Activated CD4-positive, CD25-positive, alpha-beta regulatory T cell treated with anti-CD3 and anti-CD28 coated beads, Interleukin-2, amount 50 U/mL, for 24 hours (primary cell): ENCODE results near the gene BHLHE40.
"Not testable (repeated sequence)": the region's sequence is repeated elsewhere in the genome, so short reads cannot be mapped to it uniquely, and the experiment has no call there.

Source experiments
- ATAC-seq, 2 donors: fragments of 150-1000 bp; cut with Tn5 transposase; one replicate each; pipeline ENCODE4 v1.10.0; 2021; ENCODE audit warnings: mild to moderate bottlenecking in 1 of 2, moderate library complexity in 1 of 2

BHLHE40 gene

GRCh38 chr3:4979428-4980228 lies at the start of gene BHLHE40:
BHLHE40 (plus strand) TSS chr3:4979437; CDS start chr3:4979719, 282 bp downstream.
- peak; percentile 19 to 29 for ATAC-seq

DNA sequence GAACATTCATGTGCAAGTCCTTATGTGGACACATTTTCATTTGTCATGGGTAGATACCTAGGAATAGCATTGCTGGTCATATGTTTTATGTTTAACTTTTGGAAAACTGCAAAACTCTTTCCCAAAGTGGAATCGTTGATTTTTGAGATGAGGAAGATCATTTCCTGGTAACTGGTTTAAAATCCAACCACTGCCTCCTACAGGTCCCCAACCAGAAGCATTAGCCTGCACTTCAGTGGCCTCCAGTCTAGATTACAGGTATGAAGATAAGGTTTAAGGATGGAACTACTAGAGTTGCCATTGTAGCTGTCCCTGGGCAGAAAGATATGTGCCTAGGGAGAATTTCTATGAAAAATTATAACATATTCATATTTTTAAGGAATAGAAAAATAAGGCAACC lies 48.7 kb upstream of the BHLHE40 start:
- no peak for ATAC-seq

- no peak for ATAC-seq
These were observed 45.2 kb upstream of the BHLHE40 start for GRCh38 chr3:4934050-4934449.

GRCh38 chr3:4935347-4935746 lies 43.9 kb upstream of the BHLHE40 start:
- ATAC-seq, result no peak

DNA sequence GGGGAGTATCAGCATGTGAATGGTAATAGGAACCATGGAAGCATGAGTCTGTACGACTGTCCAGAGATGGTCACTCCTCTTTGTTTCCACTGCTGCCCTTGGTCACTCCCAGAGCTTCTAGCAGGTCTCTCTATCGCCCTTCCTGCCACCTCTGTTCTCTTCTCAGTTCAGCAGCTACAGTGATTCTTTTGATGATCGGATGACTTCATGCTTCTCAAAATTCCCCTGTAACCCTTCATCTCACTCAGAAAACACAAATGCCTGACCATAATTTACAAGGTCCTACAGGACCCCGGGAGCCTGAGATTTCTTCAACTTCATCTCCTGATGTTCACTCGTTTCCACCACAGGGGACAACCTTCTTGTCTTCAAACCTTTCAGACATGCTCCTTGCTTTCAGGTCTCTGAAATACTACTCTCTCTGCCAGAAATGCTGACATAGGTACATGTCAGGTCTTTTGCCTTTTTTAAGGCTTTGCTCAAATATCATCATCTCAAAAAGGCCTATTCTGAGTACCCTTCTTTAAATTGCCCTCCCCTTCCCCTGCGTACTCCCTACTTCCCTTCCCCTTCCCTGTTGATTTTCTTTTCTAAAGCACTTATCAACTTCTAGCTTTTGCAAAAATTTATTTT lies 42.1 kb upstream of the BHLHE40 start:
- no peak for ATAC-seq

- ATAC-seq, result no peak
These were observed 40.8 kb upstream of the BHLHE40 start for GRCh38 chr3:4938281-4938982.

DNA sequence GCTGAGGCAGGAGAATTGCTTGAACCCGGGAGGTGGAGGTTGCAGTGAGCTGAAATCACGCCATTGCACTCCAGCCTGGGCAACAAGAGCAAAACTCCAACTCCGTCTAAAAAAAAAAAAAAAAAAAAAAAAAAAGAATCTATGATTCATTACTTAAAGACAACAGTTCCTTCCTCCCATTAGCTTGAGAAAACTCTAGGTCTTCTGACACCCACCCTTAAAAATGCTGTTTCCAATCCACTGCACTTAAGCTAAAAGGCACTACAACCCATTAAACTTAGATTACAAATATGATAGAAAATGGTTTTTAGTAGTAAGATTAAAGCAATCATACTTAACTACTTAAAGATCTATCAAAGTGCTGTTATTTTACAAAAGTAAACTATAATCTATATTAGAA lies 40.0 kb upstream of the BHLHE40 start:
- no peak for ATAC-seq

- ATAC-seq, result no peak
These were observed 38.3 kb upstream of the BHLHE40 start for GRCh38 chr3:4940985-4941384.

GRCh38 chr3:4943549-4943948 lies 35.7 kb upstream of the BHLHE40 start:
- ATAC-seq, result no peak

DNA sequence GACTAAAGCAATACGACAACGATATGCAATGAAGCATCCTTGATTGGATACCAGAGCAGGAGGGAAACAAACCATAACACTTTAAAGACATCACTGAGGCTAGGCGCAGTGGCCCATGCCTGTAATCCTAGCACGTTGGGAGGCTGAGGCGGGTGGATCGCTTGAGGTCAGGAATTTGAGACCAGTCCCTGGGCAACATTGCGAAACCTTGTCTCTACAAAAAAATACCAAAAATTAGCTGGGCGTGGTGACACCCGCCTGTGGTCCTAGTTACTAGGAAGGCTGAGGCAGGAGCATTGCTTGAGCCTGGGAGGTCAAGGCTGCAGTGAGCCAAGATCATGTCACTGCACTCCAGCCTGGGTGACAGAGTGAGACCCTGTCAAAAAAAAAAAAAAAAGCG lies 33.9 kb upstream of the BHLHE40 start:
- ATAC-seq, result no peak

DNA sequence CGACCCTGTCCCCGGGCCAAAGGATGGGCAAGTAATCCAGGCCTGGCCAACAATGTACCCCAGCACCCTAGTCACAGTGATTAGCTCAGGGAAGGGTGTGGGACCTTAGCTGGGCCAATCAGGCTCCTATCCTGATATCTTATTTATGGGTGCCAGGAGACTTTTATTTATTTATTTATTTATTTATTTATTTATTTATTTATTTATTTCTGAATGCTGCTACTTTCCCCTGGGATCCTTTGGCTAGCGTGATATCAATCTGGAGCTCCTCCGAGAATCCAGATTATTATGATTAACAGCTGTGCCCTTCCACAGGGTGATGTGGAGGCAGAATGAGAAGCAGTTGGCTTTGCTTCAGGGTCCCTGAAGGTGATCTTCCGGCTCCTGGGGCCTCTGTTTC lies 32.2 kb upstream of the BHLHE40 start:
- ATAC-seq, result no peak

GRCh38 chr3:4948395-4948794 lies 30.8 kb upstream of the BHLHE40 start:
- ATAC-seq, result no peak

- ATAC-seq, result no peak
These were observed 30.2 kb upstream of the BHLHE40 start for GRCh38 chr3:4949004-4949403.

DNA sequence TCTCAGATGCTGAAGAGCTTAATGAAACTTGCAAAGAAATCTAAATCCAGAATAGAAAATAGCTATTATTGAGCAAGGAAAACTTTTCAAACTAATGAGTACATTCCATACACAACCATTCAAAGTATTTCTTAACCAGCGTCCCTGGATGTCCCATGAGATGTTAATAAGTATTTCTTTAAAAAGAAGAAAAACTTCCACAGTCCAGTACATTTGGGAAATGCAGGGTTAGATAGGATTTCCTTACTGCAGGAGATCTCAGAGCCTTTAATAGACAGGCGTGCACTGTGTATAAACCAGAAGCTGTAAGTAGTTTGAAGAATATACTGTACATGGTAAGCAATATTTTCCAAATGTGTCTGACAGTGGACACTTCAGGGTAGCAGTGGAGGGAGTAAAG lies 29.6 kb upstream of the BHLHE40 start:
- ATAC-seq, result no peak

- no peak for ATAC-seq
These were observed 28.9 kb upstream of the BHLHE40 start for GRCh38 chr3:4950351-4950784.

- no peak for ATAC-seq
These were observed 28.3 kb upstream of the BHLHE40 start for GRCh38 chr3:4950948-4951347.

DNA sequence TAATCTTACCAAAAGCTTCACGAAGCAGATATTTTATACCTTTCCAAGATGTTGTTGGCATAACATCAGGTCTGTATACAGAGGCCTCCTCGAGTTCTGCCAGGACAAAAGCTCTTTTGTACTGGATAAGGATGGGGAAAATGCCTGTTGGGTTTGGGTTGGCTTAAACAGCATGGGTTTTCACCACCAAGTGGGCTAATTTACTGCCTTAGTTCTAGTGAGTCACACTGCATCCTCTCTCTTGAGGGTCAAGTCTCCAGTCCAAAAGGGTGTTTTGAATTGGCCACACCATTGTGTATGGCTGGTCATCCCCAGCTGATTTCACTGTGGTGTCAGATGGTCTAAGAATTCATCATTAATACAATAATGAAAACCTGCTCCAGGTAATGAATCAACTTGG lies 26.1 kb upstream of the BHLHE40 start:
- ATAC-seq, result no peak

GRCh38 chr3:4954256-4955000 lies 24.8 kb upstream of the BHLHE40 start:
- no peak for ATAC-seq

- no peak for ATAC-seq
These were observed 23.1 kb upstream of the BHLHE40 start for GRCh38 chr3:4956099-4956498.

DNA sequence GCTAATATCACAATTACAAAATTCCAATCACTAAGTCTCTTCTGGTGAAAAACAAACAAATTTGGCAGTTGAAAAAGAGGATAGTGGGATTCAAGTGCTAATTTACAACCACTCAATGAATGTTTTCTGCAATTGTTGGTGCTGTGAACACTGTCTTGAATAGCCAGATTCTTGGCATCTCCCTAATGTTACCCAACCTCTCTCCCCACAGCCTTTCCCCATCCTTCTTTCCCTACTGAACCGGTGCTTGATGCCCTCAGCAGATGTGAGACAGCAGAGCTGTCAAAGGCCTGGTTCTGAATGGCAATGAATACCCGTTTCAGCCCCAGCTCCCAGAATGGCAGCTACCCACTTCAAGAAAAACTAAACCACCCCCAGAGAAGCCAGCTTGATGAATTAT lies 22.5 kb upstream of the BHLHE40 start:
- ATAC-seq, result no peak

DNA sequence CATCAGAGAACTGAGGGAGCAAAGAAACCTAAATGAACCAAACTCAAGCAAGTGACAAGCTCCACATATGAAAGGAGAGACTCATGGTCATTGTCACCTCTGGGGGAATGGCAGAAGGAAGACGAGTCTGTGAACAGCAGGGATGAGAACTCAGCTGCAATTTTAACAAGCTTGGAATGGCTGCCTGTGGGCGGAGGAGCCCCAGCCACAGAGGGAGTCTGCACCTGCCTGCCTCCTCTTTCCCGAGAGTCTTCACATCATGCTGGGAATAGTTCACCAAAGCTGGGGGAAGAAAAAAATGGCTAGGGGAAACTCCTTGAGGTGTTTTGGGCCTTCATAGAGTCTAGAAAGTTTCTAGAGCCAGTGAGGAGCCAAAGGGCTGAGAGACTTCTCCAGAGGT lies 21.3 kb upstream of the BHLHE40 start:
- ATAC-seq, result no peak

GRCh38 chr3:4959180-4959579 lies 20.1 kb upstream of the BHLHE40 start:
- no peak for ATAC-seq

GRCh38 chr3:4961865-4962264 lies 17.4 kb upstream of the BHLHE40 start:
- not testable (repeated sequence) for ATAC-seq
